Neural progenitor cell (in vitro differentiated cells): ENCODE results near the gene ATL1. TPM values are rescaled to one million over a fixed set of nuclear protein-coding genes. Genes with fewer than 3 reads are reported as not detected.

Source experiments
- DNase-seq: peaks from one replicate; pipeline ENCODE4 v3.0.0-alpha.2; 2016; ENCODE audit warnings: low spot score
- H2AFZ ChIP-seq: fragments of 200-600 bp; sonication (generic); replicated peaks from 2 replicates; pipeline ENCODE4 v1.6.1; 2016; ENCODE audit warnings: antibody characterized with exemption
- H3F3A ChIP-seq: fragments of 200-600 bp; sonication (generic); 2 replicates; pipeline ENCODE4 v1.6.1; 2016; ENCODE audit warnings: antibody characterized with exemption, low read depth
- H3K27ac ChIP-seq: fragments of 200-600 bp; sonication (generic); 2 replicates; pipeline ENCODE4 v1.5.1; 2016; ENCODE audit warnings: mild to moderate bottlenecking
- H3K27me3 ChIP-seq: fragments of 200-600 bp; sonication (generic); 2 replicates; pipeline ENCODE4 v1.6.1; 2016; ENCODE audit warnings: mild to moderate bottlenecking, moderate library complexity
- H3K36me3 ChIP-seq: fragments of 200-600 bp; sonication (generic); 2 replicates; pipeline ENCODE4 v1.5.1; 2016
- H3K4me1 ChIP-seq: fragments of 200-600 bp; sonication (generic); 2 replicates; pipeline ENCODE4 v1.6.1; 2016; ENCODE audit warnings: mixed run types
- H3K4me2 ChIP-seq: fragments of 200-600 bp; sonication (generic); 2 replicates; pipeline ENCODE4 v1.6.1; 2016
- H3K4me3 ChIP-seq: fragments of 200-600 bp; sonication (generic); 2 replicates; pipeline ENCODE4 v1.5.1; 2016
- H3K79me2 ChIP-seq: fragments of 200-600 bp; sonication (generic); 2 replicates; pipeline ENCODE4 v1.6.1; 2016; ENCODE audit warnings: low read depth
- H3K9ac ChIP-seq: fragments of 200-600 bp; sonication (generic); 2 replicates; pipeline ENCODE4 v1.6.1; 2016
- H3K9me3 ChIP-seq: fragments of 200-600 bp; sonication (generic); 2 replicates; pipeline ENCODE4 v1.5.1; 2016; ENCODE audit warnings: low read depth
- H4K20me1 ChIP-seq: fragments of 200-600 bp; sonication (generic); 2 replicates; pipeline ENCODE4 v1.6.1; 2016; ENCODE audit warnings: low read depth
- H3K27ac Mint-ChIP-seq: 3 replicates; pipeline ENCODE4 v1.8.0; 2021; ENCODE audit warnings: mixed read lengths
- H3K27me3 Mint-ChIP-seq: 2 replicates; pipeline ENCODE4 v1.8.0; 2022; ENCODE audit warnings: low read depth, mild to moderate bottlenecking, inconsistent platforms, moderate library complexity, mixed read lengths; ENCODE audit not compliant: insufficient read depth
- H3K36me3 Mint-ChIP-seq: 3 replicates; pipeline ENCODE4 v1.8.0; 2021; ENCODE audit warnings: mixed read lengths
- H3K4me1 Mint-ChIP-seq: 3 replicates; pipeline ENCODE4 v1.8.0; 2021; ENCODE audit warnings: mixed read lengths
- H3K4me3 Mint-ChIP-seq: 3 replicates; pipeline ENCODE4 v1.8.0; 2021; ENCODE audit warnings: mild to moderate bottlenecking, moderate library complexity, mixed read lengths
- H3K9me3 Mint-ChIP-seq: 3 replicates; pipeline ENCODE4 v1.8.0; 2020; ENCODE audit warnings: mixed read lengths
- CTCF ChIP-seq: fragments of 200-600 bp; sonication (generic); IDR thresholded peaks from 2 replicates; pipeline ENCODE4 v1.5.1; 2017; ENCODE audit warnings: antibody characterized with exemption, mild to moderate bottlenecking
- EZH2 ChIP-seq: fragments of 200-600 bp; sonication (generic); IDR thresholded peaks from 2 replicates; pipeline ENCODE4 v1.6.1; 2017; ENCODE audit warnings: antibody characterized with exemption, mild to moderate bottlenecking, moderate library complexity
- EZH2phosphoT487 ChIP-seq: fragments of 200-600 bp; sonication (generic); IDR thresholded peaks from 2 replicates; pipeline ENCODE4 v1.6.1; 2017; ENCODE audit warnings: antibody characterized with exemption
- total RNA-seq: library from RNA; depleted of rRNA; stranded (reverse); fragments of >200 nt; gene quantifications from 2 replicates; pipeline ENCODE4 v1.2.3, GENCODE V29; 2015; ENCODE audit warnings: low replicate concordance

Gene ATL1
- total RNA-seq, 1 donor from 2014 or later = 11.8 TPM

GRCh38 chr14:50612806-50613205 is 52.9 kb downstream of the ATL1 start:
- H3K27me3 ChIP-seq = no peaks in the 10 kb centered on the region
- H3K36me3 ChIP-seq = no peaks in the 10 kb centered on the region
- H4K20me1 ChIP-seq = no peaks in the 10 kb centered on the region
- no peaks in the 10 kb centered on the region for H3K27me3 Mint-ChIP-seq
- TF ChIP-seq EZH2phosphoT487 (no peak), EZH2 (no peak), CTCF (no peak)
- no peak overlapping the region for H3K27ac ChIP-seq
- DNase-seq = no peak
- no peak overlapping the region for H2AFZ ChIP-seq
- no peak overlapping the region for H3K27ac Mint-ChIP-seq
- no peaks in the 10 kb centered on the region for H3K9me3 ChIP-seq
- H3K4me1 Mint-ChIP-seq = no peaks in the 10 kb centered on the region
- H3K9me3 Mint-ChIP-seq = no peaks in the 10 kb centered on the region
- no peak overlapping the region for H3K4me2 ChIP-seq
- no peaks in the 10 kb centered on the region for H3K4me1 ChIP-seq
- peaks cover 2% of the 10 kb centered on the region for H3K36me3 Mint-ChIP-seq
- H3K4me3 ChIP-seq = no peak overlapping the region
- H3K79me2 ChIP-seq = no peaks in the 10 kb centered on the region
- no peak overlapping the region for H3K4me3 Mint-ChIP-seq
- H3K9ac ChIP-seq = no peak overlapping the region
- H3F3A ChIP-seq = no peaks in the 10 kb centered on the region

DNA sequence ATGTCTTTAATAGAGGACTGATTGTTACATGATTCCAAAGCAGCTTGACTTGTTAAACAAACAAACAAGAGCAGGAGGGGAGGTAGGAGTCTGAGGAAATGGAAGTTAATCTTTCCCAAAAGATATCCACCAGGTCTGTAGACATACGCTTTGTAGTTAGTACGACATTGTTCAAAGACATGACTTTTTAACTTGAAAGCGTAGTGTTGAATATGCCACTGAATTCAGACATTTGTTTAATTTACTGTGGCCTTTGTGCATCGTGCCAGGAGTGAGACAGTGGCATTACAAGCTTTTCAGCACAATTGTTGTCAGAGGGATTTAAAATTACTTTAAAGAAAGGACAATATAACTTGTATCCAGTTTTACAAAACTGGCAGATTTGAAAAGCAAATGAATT is 55.1 kb downstream of the ATL1 start:
- H3K4me1 Mint-ChIP-seq = no peaks in the 10 kb centered on the region
- DNase-seq = no peak
- TF ChIP-seq EZH2phosphoT487 = no peak
- TF ChIP-seq EZH2 = no peak
- no peak for TF ChIP-seq CTCF

DNA sequence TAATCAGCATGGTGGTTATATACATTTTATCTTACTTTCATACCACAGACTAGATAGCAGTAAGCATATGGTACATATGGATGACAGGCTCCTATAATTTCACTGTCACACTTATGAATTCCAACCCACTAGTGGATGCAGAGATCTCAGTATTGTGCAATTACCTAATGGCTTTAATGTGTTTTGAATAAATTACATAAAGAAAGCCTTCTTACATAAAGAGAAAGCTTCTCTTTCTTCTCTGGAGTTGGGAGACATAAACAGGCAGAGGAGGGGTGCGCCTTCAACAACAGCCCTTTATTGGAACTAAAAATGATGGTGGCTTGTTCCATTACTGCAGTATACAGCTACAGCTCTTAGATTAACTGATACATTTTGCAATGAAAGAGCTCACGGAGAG is 55.6 kb downstream of the ATL1 start:
- no peaks in the 10 kb centered on the region for H3K9me3 Mint-ChIP-seq
- H3K4me1 Mint-ChIP-seq = no peaks in the 10 kb centered on the region
- no peak overlapping the region for H2AFZ ChIP-seq
- no peaks in the 10 kb centered on the region for H3K79me2 ChIP-seq
- no peak overlapping the region for H3K4me3 ChIP-seq
- no peaks in the 10 kb centered on the region for H3K36me3 ChIP-seq
- no peak overlapping the region for H3K4me2 ChIP-seq
- no peak overlapping the region for H3K9ac ChIP-seq
- H3K9me3 ChIP-seq = no peaks in the 10 kb centered on the region
- DNase-seq = no peak
- no peak overlapping the region for H3K27ac Mint-ChIP-seq
- H3K4me1 ChIP-seq = no peaks in the 10 kb centered on the region
- no peaks in the 10 kb centered on the region for H3F3A ChIP-seq
- H4K20me1 ChIP-seq = no peaks in the 10 kb centered on the region
- peaks cover 2% of the 10 kb centered on the region for H3K36me3 Mint-ChIP-seq
- H3K27me3 Mint-ChIP-seq = no peaks in the 10 kb centered on the region
- no peaks in the 10 kb centered on the region for H3K27me3 ChIP-seq
- TF ChIP-seq EZH2 = no peak
- no peak for TF ChIP-seq EZH2phosphoT487
- TF ChIP-seq CTCF = no peak
- no peak overlapping the region for H3K4me3 Mint-ChIP-seq
- no peak overlapping the region for H3K27ac ChIP-seq

More for the DNA sequence above, 55.1 kb downstream of the ATL1 start:
- no peaks in the 10 kb centered on the region for H3K27me3 Mint-ChIP-seq
- no peaks in the 10 kb centered on the region for H3K36me3 ChIP-seq
- no peak overlapping the region for H3K9ac ChIP-seq
- H3K4me2 ChIP-seq = no peak overlapping the region
- H3K9me3 Mint-ChIP-seq = no peaks in the 10 kb centered on the region
- no peak overlapping the region for H3K27ac Mint-ChIP-seq
- no peaks in the 10 kb centered on the region for H3K79me2 ChIP-seq
- H3F3A ChIP-seq = no peaks in the 10 kb centered on the region
- H3K9me3 ChIP-seq = no peaks in the 10 kb centered on the region
- H3K4me1 ChIP-seq = no peaks in the 10 kb centered on the region
- no peaks in the 10 kb centered on the region for H3K27me3 ChIP-seq
- no peak overlapping the region for H3K4me3 ChIP-seq
- no peak overlapping the region for H2AFZ ChIP-seq
- H3K27ac ChIP-seq = no peak overlapping the region
- peaks cover 2% of the 10 kb centered on the region for H3K36me3 Mint-ChIP-seq
- H4K20me1 ChIP-seq = no peaks in the 10 kb centered on the region
- H3K4me3 Mint-ChIP-seq = no peak overlapping the region

DNA sequence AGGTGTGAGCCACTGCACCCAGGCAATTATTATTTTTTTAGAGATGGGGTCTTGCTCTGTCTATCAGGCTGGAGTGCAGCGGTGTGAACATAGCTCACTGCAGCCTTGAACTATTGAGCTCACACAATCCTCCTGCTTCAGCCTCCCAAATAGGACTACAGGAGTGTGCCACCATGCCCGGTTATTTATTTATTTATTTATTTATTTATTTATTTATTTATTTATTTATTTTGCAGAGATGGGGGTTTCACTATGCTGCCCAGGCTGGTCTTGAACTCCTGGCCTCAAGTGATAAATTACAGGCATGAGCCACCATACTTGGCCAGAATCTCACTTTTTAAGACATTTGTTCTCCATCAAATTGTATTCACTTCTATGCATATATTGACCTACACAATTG is 56.3 kb downstream of the ATL1 start:
- no peak overlapping the region for H3K4me2 ChIP-seq
- Mint-ChIP-seq H3K27ac (no peak overlapping the region), H3K4me3 (no peak overlapping the region), H3K36me3 (peaks cover 2% of the 10 kb centered on the region), H3K27me3 (no peaks in the 10 kb centered on the region), H3K4me1 (no peaks in the 10 kb centered on the region), H3K9me3 (no peaks in the 10 kb centered on the region)
- no peaks in the 10 kb centered on the region for H3K9me3 ChIP-seq
- TF ChIP-seq CTCF = no peak
- TF ChIP-seq EZH2phosphoT487 = no peak
- TF ChIP-seq EZH2 = no peak
- no peak overlapping the region for H3K9ac ChIP-seq
- H3F3A ChIP-seq = no peaks in the 10 kb centered on the region
- H3K36me3 ChIP-seq = no peaks in the 10 kb centered on the region
- DNase-seq = no peak
- H4K20me1 ChIP-seq = no peaks in the 10 kb centered on the region
- H3K4me3 ChIP-seq = no peak overlapping the region
- H3K27me3 ChIP-seq = no peaks in the 10 kb centered on the region
- H2AFZ ChIP-seq = no peak overlapping the region
- H3K79me2 ChIP-seq = no peaks in the 10 kb centered on the region
- no peak overlapping the region for H3K27ac ChIP-seq
- no peaks in the 10 kb centered on the region for H3K4me1 ChIP-seq
